ENCODE results near the gene SERHL2.
"Not testable (repeated sequence)": the region's sequence is repeated elsewhere in the genome, so short reads cannot be mapped to it uniquely, and the experiment has no call there.

The SERHL2 gene

DNA sequence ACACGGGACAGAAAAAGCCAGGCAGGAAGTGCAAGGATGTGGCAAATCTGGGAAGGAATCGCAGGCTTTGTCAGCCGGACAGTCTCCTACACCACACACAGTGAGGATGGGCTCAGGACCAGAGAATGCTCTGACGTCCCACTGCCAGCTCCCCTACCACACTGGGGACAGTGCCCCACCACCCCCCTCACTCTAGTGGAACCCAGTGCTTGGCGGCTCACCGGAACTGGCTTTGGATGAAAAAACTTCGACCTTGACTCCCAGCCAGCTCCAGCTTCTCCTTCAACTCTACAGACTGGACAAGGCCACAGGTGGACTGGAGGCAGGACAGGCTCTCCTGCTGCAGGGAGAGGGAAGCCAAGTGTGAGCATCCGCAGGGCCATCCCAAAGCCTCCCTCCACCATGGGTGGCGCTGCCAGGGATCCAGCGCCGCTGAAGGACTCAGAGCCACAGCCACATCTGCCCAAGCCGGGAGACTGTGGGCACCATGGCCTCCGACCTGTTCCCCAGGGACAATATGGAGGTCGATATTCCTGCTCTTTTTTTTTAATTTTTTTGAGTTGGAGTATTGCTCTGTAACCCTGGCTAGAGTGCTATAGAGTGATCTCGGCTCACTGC lies 24.0 kb downstream of the SERHL2 start:
- DNase-seq (ENCODE audit: low read depth in 2 of 2): no peak
- TF ChIP-seq, protein P1, sequence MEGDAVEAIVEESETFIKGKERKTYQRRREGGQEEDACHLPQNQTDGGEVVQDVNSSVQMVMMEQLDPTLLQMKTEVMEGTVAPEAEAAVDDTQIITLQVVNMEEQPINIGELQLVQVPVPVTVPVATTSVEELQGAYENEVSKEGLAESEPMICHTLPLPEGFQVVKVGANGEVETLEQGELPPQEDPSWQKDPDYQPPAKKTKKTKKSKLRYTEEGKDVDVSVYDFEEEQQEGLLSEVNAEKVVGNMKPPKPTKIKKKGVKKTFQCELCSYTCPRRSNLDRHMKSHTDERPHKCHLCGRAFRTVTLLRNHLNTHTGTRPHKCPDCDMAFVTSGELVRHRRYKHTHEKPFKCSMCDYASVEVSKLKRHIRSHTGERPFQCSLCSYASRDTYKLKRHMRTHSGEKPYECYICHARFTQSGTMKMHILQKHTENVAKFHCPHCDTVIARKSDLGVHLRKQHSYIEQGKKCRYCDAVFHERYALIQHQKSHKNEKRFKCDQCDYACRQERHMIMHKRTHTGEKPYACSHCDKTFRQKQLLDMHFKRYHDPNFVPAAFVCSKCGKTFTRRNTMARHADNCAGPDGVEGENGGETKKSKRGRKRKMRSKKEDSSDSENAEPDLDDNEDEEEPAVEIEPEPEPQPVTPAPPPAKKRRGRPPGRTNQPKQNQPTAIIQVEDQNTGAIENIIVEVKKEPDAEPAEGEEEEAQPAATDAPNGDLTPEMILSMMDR (IDR thresholded peaks at IDR 0.05; ENCODE audit: low read depth, low read length): no peak
- no peak overlapping the region for H3K4me3 ChIP-seq (replicated peaks in 1 of 2; ENCODE audit: low read depth in 2 of 2, low read length in 2 of 2)

DNA sequence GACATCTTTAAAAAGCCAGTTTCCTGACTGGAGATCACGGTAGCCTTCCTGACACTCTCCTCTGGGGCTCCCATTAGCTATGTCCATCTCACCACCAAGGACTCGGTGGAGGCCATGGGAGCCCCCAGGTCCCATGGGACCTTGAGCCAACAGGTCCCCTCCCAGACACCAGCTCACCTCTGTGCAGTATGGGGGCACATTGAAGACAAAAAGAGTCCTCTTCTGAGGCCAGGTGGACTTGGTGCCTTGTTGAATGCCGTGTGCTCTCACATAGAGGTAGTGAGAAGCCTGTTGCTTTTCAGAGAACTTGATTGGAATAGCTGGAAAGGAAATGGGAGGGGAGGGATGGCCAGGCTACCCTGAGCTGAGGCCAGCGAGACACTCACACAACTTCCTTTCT lies 26.3 kb downstream of the SERHL2 start:
- not testable (repeated sequence) for DNase-seq (ENCODE audit: low read depth in 2 of 2); H3K4me3 ChIP-seq (replicated peaks in 1 of 2; ENCODE audit: low read depth in 2 of 2, low read length in 2 of 2)

DNA sequence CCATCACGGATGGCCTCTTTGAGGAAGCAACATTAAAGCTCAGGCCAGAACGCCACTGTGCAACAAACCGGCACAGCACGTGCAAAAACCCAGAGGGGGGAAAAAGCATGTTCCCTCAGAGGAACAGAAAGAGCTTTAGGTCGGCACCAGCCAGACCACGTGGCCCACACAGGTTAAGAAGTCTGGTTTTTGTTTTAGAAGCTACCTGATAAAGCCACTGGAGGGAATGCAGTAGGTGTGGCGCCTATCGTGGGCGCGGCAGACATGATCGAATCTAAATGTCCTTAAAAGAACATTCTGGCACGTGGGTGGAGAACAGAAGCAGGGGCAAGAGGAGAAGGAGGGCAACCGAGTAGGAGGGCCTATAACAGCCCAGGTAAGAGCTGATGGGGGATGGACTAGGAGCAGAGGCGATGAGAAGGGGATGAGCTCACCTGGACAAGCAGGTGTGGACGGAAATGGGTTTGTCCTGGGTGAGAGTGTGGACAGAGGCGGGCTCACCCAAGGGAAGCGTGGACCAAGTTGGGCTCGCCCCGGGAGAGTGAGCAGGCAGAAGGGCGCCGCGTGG lies 27.5 kb downstream of the SERHL2 start:
- not testable (repeated sequence) for DNase-seq (ENCODE audit: low read depth in 2 of 2)

DNA sequence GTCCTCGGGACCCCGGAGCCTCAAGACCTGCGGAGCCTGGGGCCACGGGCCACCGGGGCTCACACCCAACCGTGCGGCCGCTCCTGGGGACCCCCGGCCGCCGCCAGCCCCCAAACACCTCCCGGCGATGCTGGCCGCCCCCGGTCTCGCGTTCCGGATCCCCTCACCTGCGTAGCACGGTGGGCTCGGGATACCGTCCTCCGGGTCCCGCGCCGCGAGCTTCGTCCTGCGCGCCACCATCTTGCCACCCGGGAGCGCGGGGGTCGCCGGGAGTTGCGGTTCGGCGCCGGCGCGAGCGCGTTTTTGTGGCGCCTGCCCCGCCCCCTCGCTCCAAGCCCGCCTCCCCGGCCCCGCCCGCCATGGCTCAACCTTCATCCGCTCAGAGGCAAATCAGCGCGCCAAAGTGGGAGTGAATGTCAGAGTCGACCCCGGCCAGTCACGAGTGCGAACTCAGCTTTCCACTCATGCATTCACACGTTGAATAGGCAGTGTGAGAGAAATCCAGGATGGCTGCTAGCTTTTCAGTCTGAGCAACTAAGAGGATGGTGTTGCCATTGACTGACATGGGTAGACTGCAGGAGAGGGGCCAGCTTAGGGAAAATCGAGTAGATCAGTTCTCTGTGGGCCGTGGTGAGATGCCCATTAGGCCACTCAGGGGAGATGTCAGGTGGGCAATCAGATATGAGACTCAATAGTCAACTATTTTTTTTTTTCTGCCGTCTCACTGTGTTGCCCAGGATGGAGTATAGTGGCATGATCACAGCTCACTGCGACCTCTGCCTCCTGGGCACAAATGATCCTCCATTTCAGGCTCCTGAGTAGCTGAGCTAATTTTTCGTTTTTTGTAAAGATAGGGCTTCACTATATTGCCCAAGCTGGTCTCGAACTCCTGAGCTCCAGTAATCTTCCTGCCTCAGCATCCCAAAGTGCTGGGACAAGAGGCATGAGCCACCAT lies 28.3 kb downstream of the SERHL2 start:
- peak overlapping the region; percentile 64 to 72 for H3K4me3 ChIP-seq (replicated peaks in 1 of 2; ENCODE audit: low read depth in 2 of 2, low read length in 2 of 2)
- TF ChIP-seq, protein P1 (IDR thresholded peaks at IDR 0.05; ENCODE audit: low read depth, low read length): no peak
- DNase-seq (ENCODE audit: low read depth in 2 of 2): peak; percentile 72 to 80

More for the DNA sequence above, 27.5 kb downstream of the SERHL2 start:
- peak overlapping the region; percentile 64 to 72 for H3K4me3 ChIP-seq (replicated peaks in 1 of 2; ENCODE audit: low read depth in 2 of 2, low read length in 2 of 2)

DNA sequence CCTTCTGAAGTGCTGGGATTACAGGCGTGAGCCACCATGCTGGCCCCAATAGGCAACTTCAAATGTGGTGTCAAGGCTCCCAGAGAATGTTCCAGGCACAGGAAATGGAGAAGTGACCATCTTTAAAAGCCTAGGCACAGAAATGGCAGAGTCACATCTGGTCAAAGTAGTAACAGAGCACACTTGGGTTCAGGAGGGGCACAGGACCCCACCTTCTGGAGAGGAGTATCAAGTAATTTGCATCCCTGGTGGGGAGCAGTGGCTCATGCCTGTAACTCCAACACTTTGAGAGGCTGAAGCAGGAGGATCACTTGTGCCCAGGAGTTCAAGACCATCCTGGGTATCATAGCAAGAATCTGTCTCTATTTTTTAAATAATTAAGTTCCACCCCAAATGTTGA lies 29.2 kb downstream of the SERHL2 start:
- no peak for DNase-seq (ENCODE audit: low read depth in 2 of 2)
- no peak overlapping the region for H3K4me3 ChIP-seq (replicated peaks in 1 of 2; ENCODE audit: low read depth in 2 of 2, low read length in 2 of 2)
- TF ChIP-seq, protein P1 (IDR thresholded peaks at IDR 0.05; ENCODE audit: low read depth, low read length): no peak

DNA sequence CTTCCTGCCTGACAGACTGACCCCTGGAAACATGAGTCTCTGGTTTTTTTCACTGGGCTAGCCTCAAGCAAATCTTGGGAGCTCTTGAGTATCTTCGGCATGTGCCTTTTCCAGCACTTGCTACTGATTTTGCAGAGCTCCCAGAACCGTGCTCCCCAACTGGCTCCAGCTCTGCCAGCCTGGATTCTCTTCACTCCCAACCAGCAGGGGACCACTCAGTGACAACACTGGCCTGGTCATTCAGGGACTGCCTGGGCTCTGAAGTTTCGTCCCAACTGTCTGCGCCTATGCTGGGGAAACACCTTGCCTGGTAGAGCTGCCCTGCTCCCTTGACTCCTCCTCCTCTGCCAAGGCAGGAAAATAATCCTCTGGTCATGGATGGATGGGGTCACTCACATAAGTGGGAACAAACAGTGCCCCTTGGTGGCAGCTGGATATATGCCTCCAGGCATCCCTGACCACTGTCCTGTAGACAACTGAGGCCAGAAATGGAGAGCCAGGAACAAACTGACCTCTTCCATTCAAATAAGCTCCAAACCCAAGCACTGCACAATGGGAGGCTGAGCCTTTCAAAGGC lies 30.7 kb downstream of the SERHL2 start:
- H3K4me3 ChIP-seq (replicated peaks in 1 of 2; ENCODE audit: low read depth in 2 of 2, low read length in 2 of 2): no peak overlapping the region
- TF ChIP-seq, protein P1 (IDR thresholded peaks at IDR 0.05; ENCODE audit: low read depth, low read length): no peak
- no peak for DNase-seq (ENCODE audit: low read depth in 2 of 2)

DNA sequence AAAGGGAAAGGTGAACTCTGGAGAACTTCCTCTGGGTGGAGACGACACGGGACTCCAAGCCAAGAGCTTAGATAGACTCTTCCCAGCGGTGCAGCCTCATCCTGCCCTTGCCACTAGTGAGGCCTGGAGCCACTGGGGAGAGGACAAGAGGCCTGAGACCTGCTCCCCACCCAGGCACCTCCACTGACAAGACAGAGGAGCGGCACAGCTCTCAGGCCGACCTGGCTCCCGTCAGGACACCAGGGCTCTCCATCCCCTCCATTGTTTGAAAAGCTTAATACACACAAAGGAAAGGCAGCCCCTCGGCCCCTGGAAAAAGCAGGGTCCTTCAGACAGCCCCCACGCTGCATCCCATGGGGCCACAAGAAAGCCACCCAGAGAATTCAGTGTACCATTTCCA lies 31.3 kb downstream of the SERHL2 start:
- no peak for DNase-seq (ENCODE audit: low read depth in 2 of 2)
- no peak overlapping the region for H3K4me3 ChIP-seq (replicated peaks in 1 of 2; ENCODE audit: low read depth in 2 of 2, low read length in 2 of 2)
- TF ChIP-seq, protein P1 (IDR thresholded peaks at IDR 0.05; ENCODE audit: low read depth, low read length): no peak

Measured in cardiac fibroblast (primary cell).